HG03196 (cell line): ENCODE measurements around the gene RAB31.
"Not testable (repeated sequence)": the region's sequence is repeated elsewhere in the genome, so short reads cannot be mapped to it uniquely, and the experiment has no call there.

Experiments
- ATAC-seq: cut with Tn5 transposase; IDR thresholded peaks from one replicate; pipeline ENCODE4 v1.9.1; 2021; ENCODE audit not compliant: unreplicated experiment

The RAB31 gene

GRCh38 chr18:9756271-9756932 is 48.3 kb downstream of the RAB31 start:
- no peak for ATAC-seq

- ATAC-seq, result no peak
Observed at GRCh38 chr18:9756933-9757470, 48.9 kb downstream of the RAB31 start.

- no peak for ATAC-seq
Observed at GRCh38 chr18:9757827-9758621, 49.9 kb downstream of the RAB31 start.

GRCh38 chr18:9758624-9759075 is 50.5 kb downstream of the RAB31 start:
- ATAC-seq, result no peak

- ATAC-seq, result no peak
Observed at GRCh38 chr18:9760641-9761040, 52.5 kb downstream of the RAB31 start.

- ATAC-seq, result no peak
Observed at GRCh38 chr18:9762526-9762925, 54.4 kb downstream of the RAB31 start.

GRCh38 chr18:9763157-9763556 is 55.1 kb downstream of the RAB31 start:
- no peak for ATAC-seq

DNA sequence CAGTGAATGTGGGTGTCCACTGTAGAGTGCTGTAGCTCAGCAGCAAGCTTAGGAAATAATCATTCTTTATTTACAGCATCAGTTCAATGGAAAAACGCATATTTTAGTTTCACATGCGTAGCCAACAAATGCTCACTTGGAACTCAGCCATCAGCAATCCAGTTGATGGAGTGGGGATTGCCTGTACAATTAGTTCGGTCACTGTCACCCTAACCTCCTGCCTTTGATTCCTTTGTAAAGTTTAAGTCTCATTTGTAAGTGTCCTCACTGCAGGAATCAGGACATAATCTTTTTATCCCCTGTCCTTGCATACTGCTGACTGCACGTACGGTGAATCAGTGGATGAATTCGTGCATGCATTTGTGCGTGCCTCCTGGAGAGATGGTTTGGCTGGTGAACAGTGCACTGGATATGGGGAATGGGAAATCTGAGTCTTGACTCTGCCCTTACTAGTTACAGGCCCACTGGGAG is 55.9 kb downstream of the RAB31 start:
- ATAC-seq, result no peak

DNA sequence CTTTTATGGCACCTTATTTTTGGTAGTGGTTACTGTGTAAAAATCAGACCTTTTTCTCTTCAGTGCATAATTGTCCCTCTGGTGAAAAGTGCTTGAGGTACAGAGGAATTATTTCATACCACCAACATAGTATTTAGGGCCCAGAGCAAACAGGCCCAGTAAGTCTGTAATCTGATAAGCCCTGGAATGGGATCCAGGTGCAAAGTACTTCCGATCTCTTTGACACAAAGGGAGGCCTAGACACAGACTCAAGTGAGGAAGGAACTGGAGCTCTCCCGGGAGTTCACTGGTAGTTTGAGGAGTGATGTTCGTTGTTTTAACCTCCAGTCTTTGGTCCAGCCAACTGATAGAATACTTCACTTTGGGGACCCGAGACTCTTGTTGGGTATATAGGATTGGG is 57.4 kb downstream of the RAB31 start:
- ATAC-seq, result no peak

GRCh38 chr18:9766076-9766481 is 58.0 kb downstream of the RAB31 start:
- ATAC-seq, result no peak

- ATAC-seq, result no peak
Observed at GRCh38 chr18:9766740-9767139, 58.6 kb downstream of the RAB31 start.

DNA sequence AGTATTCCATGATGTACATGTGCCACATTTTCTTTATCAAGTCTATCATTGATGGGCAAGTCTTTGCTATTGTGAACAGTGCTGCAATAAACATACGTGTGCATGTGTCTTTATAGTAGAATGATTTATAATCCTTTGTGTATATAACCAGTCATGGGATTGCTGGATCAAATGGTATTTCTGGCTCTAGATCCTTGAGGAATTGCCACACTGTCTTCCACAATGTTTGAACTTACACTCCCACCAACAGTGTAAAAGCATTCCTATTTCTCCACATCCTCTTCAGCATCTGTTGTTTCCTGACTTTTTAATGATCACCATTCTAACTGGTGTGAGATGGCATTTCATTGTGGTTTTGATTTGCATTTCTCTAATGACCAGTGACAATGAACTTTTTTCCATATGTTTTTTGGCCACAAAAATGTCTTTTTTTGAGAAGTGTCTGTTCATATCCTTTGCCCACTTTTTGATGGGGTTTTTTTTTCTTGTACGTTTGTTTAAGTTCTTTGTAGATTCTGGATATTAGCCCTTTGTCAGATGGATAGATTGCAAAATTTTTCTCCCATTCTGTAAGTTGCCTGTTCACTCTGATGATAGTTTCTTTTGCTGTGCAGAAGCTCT is 60.1 kb downstream of the RAB31 start:
- ATAC-seq, result not testable (repeated sequence)

- not testable (repeated sequence) for ATAC-seq
Observed at GRCh38 chr18:9770111-9770510, 62.0 kb downstream of the RAB31 start.

- no peak for ATAC-seq
Observed at GRCh38 chr18:9771261-9771976, 63.3 kb downstream of the RAB31 start.

- ATAC-seq, result no peak
Observed at GRCh38 chr18:9771977-9772660, 64.0 kb downstream of the RAB31 start.

DNA sequence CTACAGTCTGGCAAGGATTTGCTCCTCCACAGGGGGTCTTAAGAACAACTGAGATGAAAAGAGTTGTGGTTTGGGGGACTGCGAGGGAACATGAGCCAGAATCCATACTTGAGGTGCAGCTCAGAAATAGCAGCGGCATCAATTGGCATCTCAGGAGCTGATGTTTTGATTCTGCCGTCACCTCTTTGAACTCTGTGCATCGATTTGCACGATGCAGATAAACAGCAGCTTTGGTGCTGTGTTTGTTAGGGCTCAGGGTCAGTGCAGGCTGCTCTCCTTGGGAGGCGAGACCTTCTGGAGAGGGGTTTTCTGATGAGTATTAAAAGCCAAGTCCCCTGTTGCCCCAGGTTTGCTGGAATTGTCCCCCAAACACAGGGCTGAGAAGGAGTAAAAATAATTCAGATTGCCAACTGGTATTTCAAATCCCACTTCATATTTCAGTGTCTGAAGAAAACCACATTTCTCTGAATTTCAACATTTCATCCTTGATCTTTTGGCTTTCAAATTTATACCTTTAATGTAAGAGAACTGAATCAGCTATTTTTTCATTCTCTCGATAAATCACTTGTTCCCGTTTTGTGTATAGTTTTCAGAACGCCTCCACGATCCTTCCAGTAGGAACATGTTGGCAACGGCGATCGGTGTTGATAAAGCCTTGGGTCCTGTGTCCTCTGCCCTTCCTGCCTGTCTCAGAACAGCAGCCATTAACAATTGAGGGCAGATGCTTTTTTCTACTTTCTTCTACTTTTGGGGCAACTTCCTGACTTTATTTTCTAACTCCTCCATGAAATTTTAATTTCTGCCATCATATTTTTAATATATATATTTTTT is 65.0 kb downstream of the RAB31 start:
- no peak for ATAC-seq

DNA sequence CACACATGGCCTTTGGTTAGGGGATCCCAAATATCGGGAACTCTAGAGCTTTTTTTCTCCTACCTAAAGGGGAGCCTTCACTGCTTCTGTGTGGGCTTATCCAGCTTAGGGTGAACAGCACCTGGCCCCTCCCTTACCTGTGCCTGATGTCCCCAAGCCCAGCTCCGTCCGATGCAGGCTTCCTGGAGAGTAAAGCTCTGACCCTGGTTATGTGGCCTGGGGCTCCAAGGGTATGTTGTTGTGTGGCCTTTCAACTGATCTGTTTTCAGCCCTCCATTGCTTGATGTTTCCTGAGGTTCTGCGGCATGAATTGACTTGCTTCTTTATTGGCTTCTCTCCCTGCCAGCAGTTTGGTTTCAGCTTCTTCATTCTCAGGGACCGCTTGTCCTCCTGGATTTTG is 66.0 kb downstream of the RAB31 start:
- ATAC-seq, result no peak

DNA sequence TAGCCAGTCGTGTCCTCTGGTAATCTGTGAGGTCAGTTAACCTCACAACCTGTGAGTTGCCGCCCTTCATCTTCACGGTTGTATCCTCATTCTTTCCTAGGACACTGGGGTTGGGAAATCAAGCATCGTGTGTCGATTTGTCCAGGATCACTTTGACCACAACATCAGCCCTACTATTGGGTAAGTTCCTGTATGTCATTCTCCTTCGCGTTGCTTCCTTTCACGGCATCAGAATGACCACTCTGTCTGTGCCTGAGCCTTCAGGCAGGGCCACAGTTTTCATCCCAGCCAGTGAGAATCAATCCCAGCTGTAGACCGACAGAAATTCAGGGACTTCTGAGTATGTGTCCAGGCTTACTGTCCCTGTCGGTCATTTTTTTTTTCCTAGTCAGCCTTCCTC is 67.1 kb downstream of the RAB31 start:
- ATAC-seq, result no peak

DNA sequence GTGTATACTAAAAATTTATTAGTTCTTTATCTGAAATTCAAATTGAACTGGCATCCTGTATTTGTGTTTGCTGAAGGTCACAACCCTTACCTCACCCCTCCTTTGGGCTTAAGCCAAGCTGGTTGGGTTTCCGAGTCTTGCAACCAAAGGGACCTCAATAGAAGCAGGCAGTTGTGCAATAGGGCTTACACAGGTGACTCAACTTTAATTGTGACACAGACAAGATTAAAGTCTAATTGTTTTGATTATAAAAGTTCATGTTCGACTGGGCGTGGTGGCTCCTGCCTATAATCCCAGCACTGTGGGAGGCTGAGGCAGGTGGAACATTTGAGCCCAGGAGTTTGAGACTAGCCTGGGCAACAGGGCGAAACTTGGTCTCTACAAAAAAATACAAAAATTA is 71.5 kb downstream of the RAB31 start:
- no peak for ATAC-seq
